Loucy (cell line): ENCODE measurements around the gene HOXA9.

ENCODE experiments used
- H2AFZ ChIP-seq: fragments of 200-600 bp; sonication (generic); 2 replicates; pipeline ENCODE4 v1.6.0; 2016; ENCODE audit warnings: antibody characterized with exemption, mild to moderate bottlenecking, low read length, moderate library complexity
- H3F3A ChIP-seq: fragments of 200-600 bp; 2 replicates; pipeline ENCODE4 v1.6.0; 2016; ENCODE audit warnings: antibody characterized with exemption, low read depth, mild to moderate bottlenecking
- H3K27me3 ChIP-seq: fragments of 200-600 bp; sonication (generic); 2 replicates; pipeline ENCODE4 v1.6.1; 2014; ENCODE audit warnings: low read length, mild to moderate bottlenecking; ENCODE audit not compliant: insufficient read depth, poor library complexity, severe bottlenecking
- H3K36me3 ChIP-seq: fragments of 200-600 bp; sonication (generic); 2 replicates; pipeline ENCODE4 v1.6.1; 2016; ENCODE audit warnings: low read length; ENCODE audit not compliant: insufficient read depth
- H3K4me1 ChIP-seq: fragments of 200-600 bp; sonication (generic); 2 replicates; pipeline ENCODE4 v1.5.1; 2014; ENCODE audit warnings: low read length, mild to moderate bottlenecking; ENCODE audit not compliant: insufficient read depth, poor library complexity, severe bottlenecking
- H3K4me2 ChIP-seq: fragments of 200-600 bp; sonication (generic); 2 replicates; pipeline ENCODE4 v1.6.0; 2014; ENCODE audit warnings: antibody characterized with exemption, low read length, low read depth, mild to moderate bottlenecking; ENCODE audit not compliant: poor library complexity, severe bottlenecking
- H3K4me3 ChIP-seq: fragments of 200-600 bp; sonication (generic); 2 replicates; pipeline ENCODE4 v1.5.1; 2014; ENCODE audit warnings: low read length, mild to moderate bottlenecking, mixed read lengths; ENCODE audit not compliant: poor library complexity, severe bottlenecking
- H3K79me2 ChIP-seq: fragments of 200-600 bp; sonication (generic); 2 replicates; pipeline ENCODE4 v1.6.1; 2014; ENCODE audit warnings: low read length; ENCODE audit not compliant: insufficient read depth
- H3K9ac ChIP-seq: fragments of 200-600 bp; sonication (generic); 2 replicates; pipeline ENCODE4 v1.6.0; 2014; ENCODE audit warnings: mild to moderate bottlenecking, low read depth, low read length, moderate library complexity; ENCODE audit not compliant: poor library complexity, severe bottlenecking
- H3K9me2 ChIP-seq: fragments of 200-600 bp; sonication (generic); replicated peaks from 2 replicates; pipeline ENCODE4 v1.6.1; 2016; ENCODE audit warnings: low read depth, low read length, mixed read lengths
- H3K9me3 ChIP-seq: fragments of 200-600 bp; sonication (generic); 2 replicates; pipeline ENCODE4 v1.6.1; 2014; ENCODE audit warnings: mild to moderate bottlenecking, antibody characterized with exemption, low read length, low read depth; ENCODE audit not compliant: insufficient read depth
- H4K20me1 ChIP-seq: fragments of 200-600 bp; sonication (generic); 2 replicates; pipeline ENCODE4 v1.6.0; 2014; ENCODE audit warnings: antibody characterized with exemption, low read length, mild to moderate bottlenecking; ENCODE audit not compliant: insufficient read depth, poor library complexity, severe bottlenecking
- EZH2phosphoT487 ChIP-seq: fragments of 200-600 bp; IDR thresholded peaks from 2 replicates; pipeline ENCODE4 v1.6.1; 2018; ENCODE audit warnings: antibody characterized with exemption, mild to moderate bottlenecking, moderate library complexity, borderline replicate concordance
- TF ChIP-seq, protein P1 (sequence below): fragments of 200-600 bp; sonication (generic); conservative IDR thresholded peaks from 2 replicates; pipeline ENCODE4 v1.5.1; 2014; ENCODE audit warnings: mild to moderate bottlenecking, antibody characterized with exemption, low read length

The HOXA9 gene

DNA sequence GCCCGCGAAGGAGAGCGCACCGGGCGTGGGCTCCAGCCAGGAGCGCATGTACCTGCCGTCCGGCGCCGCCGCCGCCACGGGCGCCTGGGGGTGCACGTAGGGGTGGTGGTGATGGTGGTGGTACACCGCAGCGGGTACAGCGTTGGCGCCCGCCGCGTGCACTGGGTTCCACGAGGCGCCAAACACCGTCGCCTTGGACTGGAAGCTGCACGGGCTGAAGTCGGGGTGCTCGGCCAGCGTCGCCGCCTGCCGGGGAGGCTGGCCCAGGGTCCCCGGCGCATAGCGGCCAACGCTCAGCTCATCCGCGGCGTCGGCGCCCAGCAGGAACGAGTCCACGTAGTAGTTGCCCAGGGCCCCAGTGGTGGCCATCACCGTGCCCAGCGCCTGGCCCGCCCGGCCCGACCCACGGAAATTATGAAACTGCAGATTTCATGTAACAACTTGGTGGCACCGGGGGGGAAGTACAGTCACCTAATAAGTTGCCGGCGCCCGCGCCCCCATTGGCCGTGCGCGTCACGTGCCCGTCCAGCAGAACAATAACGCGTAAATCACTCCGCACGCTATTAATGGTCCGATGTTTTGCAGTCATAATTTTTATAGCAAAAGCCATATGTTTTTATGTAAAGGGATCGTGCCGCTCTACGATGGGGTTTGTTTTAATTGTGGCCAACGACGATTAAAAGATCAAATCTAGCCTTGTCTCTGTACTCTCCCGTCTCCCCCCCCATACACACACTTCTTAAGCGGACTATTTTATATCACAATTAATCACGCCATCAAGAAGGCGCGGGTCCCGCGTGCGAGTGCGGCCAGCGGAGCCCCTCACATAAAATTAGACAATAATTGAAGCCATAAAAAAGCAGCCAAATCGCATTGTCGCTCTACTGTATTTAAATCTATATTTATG lies at the start of gene HOXA9:
Gene HOXA9 (minus strand): TSS at position 449 of the 907 bp plus-strand sequence. CDS start 80 bp downstream, at position 369.
- Histone ChIP-seq H3K4me2 (peak within 1 kb of the TSS; percentile 98), H3K9me3 (no peaks in the 10 kb centered on the region), H3K9me2 (no peaks in the 10 kb centered on the region), H3K79me2 (peaks cover 94% of the 10 kb centered on the region), H3K27me3 (peaks cover 66% of the 10 kb centered on the region), H3K36me3 (peaks cover 47% of the 10 kb centered on the region), H3K4me3 (peak within 1 kb of the TSS; percentile 94), H4K20me1 (peaks cover 59% of the 10 kb centered on the region), H3K4me1 (peaks cover 10% of the 10 kb centered on the region), H3K9ac (peak within 1 kb of the TSS; percentile 99), H3F3A (peaks cover 15% of the 10 kb centered on the region; the same call in 1 of the 2 replicates), H2AFZ (no peak within 1 kb of the TSS)
- TF ChIP-seq EZH2phosphoT487 = no peak; the same call in none of the 2 replicates
- TF ChIP-seq, protein P1, sequence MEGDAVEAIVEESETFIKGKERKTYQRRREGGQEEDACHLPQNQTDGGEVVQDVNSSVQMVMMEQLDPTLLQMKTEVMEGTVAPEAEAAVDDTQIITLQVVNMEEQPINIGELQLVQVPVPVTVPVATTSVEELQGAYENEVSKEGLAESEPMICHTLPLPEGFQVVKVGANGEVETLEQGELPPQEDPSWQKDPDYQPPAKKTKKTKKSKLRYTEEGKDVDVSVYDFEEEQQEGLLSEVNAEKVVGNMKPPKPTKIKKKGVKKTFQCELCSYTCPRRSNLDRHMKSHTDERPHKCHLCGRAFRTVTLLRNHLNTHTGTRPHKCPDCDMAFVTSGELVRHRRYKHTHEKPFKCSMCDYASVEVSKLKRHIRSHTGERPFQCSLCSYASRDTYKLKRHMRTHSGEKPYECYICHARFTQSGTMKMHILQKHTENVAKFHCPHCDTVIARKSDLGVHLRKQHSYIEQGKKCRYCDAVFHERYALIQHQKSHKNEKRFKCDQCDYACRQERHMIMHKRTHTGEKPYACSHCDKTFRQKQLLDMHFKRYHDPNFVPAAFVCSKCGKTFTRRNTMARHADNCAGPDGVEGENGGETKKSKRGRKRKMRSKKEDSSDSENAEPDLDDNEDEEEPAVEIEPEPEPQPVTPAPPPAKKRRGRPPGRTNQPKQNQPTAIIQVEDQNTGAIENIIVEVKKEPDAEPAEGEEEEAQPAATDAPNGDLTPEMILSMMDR = no peak

DNA sequence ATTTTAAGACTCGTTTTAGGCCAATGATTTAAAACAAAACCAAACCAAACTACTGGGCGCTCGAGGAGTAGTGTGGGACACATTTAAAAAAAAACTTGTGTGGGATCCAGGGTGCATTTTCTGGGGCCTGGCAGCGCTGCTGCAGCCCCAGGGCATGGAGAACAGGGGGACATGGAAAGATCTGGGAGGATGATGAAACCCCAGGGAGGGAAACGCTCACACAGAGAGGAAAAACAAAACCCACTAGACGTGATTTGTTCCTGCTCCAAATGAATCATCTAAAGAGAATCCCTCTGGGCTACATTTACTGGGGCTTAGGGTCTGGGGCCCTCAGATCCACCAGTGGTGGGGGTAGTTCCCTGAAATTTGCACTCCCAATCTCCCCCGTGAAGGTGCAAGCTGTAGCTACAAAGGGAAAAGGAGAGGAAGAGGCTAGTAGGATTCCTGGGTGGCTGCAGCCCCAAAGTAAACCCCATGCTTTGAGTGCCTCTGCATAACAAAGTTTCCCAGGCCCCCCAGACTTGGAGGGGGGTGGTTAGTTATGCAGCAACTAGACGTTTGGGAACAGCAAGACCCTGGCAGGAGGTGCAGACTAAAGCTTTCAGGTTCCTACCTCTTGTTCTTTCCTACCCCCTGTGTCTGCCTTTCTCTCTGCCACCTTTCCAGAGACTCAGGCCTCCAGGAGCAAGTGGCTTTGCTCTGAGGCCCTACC lies 49.1 kb upstream of the HOXA9 start:
- no peak overlapping the region for H3K4me3 ChIP-seq
- no peak overlapping the region for H2AFZ ChIP-seq
- no peaks in the 10 kb centered on the region for H3F3A ChIP-seq
- H3K9me3 ChIP-seq = no peaks in the 10 kb centered on the region
- H3K9me2 ChIP-seq = no peaks in the 10 kb centered on the region
- TF ChIP-seq EZH2phosphoT487 = no peak
- TF ChIP-seq, protein P1 = no peak
- no peak overlapping the region for H3K4me2 ChIP-seq
- no peaks in the 10 kb centered on the region for H4K20me1 ChIP-seq
- H3K27me3 ChIP-seq = no peaks in the 10 kb centered on the region
- H3K9ac ChIP-seq = no peak overlapping the region
- H3K79me2 ChIP-seq = no peaks in the 10 kb centered on the region
- no peaks in the 10 kb centered on the region for H3K36me3 ChIP-seq
- no peaks in the 10 kb centered on the region for H3K4me1 ChIP-seq

DNA sequence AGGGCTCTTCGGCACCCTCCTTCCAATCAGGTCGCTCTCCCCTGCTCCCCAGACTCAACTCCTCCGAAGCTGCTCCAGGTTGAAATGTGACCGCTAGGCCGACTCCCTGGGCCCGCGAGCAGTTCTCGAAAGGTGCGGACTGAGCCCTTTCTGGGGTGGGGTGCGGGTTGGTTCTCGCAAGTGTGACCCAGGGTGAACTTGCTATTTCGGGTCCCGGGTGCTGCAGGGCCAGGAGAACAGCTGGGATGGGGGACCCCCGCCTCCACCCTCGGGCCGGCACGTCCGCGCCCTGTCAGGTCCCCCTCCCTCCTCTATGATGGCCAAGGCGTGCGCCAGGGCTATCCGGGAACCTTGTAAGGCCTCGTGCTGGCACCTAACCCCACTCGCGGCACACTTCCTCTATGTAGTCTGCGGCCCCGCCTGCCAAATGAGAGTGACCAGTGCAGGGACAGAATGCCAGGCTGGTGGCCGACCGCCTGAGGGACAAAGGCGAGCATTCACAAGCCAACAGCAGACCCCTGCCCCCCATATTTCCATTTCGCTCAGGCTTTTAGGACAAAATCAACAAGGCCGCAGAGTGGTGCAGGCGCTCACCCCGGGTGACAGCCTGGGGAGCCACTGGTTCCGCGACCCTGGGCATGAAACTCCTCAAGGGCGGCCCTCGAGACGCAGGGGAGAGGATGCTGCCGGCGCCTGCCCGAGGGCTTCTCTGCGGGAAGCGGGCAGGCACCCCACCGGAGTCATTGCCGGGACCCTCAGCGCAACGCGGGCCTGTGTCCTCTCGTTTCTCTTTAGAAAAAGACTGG lies 48.3 kb upstream of the HOXA9 start:
- Histone ChIP-seq H2AFZ (no peak overlapping the region), H3K9me2 (no peaks in the 10 kb centered on the region), H3F3A (no peaks in the 10 kb centered on the region), H3K4me3 (no peak overlapping the region), H4K20me1 (no peaks in the 10 kb centered on the region), H3K9ac (no peak overlapping the region), H3K9me3 (no peaks in the 10 kb centered on the region), H3K27me3 (no peaks in the 10 kb centered on the region), H3K4me1 (no peaks in the 10 kb centered on the region), H3K36me3 (no peaks in the 10 kb centered on the region), H3K4me2 (no peak overlapping the region), H3K79me2 (no peaks in the 10 kb centered on the region)
- TF ChIP-seq EZH2phosphoT487 = no peak
- TF ChIP-seq, protein P1 = no peak
